ENCODE results near the gene NTN3.
A peak's percentile ranks its signal among the peaks of the same experiment; 100 is the strongest.

The NTN3 gene

GRCh38 chr16:2480948-2481347 lies 9.9 kb downstream of the NTN3 start:
- DNase-seq = no peak

- no peak for DNase-seq
Measured at GRCh38 chr16:2481676-2482075, 10.6 kb downstream of the NTN3 start.

GRCh38 chr16:2482249-2482648 lies 11.2 kb downstream of the NTN3 start:
- DNase-seq = no peak

- DNase-seq = no peak
Measured at GRCh38 chr16:2482708-2483534, 11.8 kb downstream of the NTN3 start.

- no peak for DNase-seq
Measured at GRCh38 chr16:2483939-2484897, 13.1 kb downstream of the NTN3 start.

- no peak for DNase-seq
Measured at GRCh38 chr16:2484898-2485508, 13.9 kb downstream of the NTN3 start.

- no peak for DNase-seq
Measured at GRCh38 chr16:2485811-2486507, 14.9 kb downstream of the NTN3 start.

- peak; percentile 87 to 88 for DNase-seq
Measured at GRCh38 chr16:2486645-2487516, 15.8 kb downstream of the NTN3 start.

GRCh38 chr16:2487517-2487842 lies 16.4 kb downstream of the NTN3 start:
- DNase-seq = no peak

- DNase-seq = no peak
Measured at GRCh38 chr16:2487903-2488531, 16.9 kb downstream of the NTN3 start.

- no peak for DNase-seq
Measured at GRCh38 chr16:2489581-2489980, 18.5 kb downstream of the NTN3 start.

- DNase-seq = no peak
Measured at GRCh38 chr16:2490190-2491105, 19.4 kb downstream of the NTN3 start.

- DNase-seq = no peak
Measured at GRCh38 chr16:2492292-2492691, 21.2 kb downstream of the NTN3 start.

GRCh38 chr16:2493605-2494004 lies 22.5 kb downstream of the NTN3 start:
- DNase-seq = no peak

GRCh38 chr16:2494616-2495015 lies 23.5 kb downstream of the NTN3 start:
- DNase-seq = no peak

GRCh38 chr16:2495041-2495440 lies 23.9 kb downstream of the NTN3 start:
- DNase-seq = no peak

- DNase-seq = no peak
Measured at GRCh38 chr16:2496223-2497115, 25.4 kb downstream of the NTN3 start.

- no peak for DNase-seq
Measured at GRCh38 chr16:2497116-2497630, 26.1 kb downstream of the NTN3 start.

Data from CD4-positive, alpha-beta T cell treated with Interferon alpha-2 for 1 hour (primary cell).